C1 segment of cervical spinal cord (tissue), 14 donors: ENCODE results near the gene CMTM6.
A peak's percentile ranks its signal among the peaks of the same experiment; 100 is the strongest.
"Not testable (repeated sequence)": the region's sequence is repeated elsewhere in the genome, so short reads cannot be mapped to it uniquely, and the experiment has no call there.

Experiments
- DNase-seq, 14 donors: peaks; one replicate each; lab custom pipeline; 2025; lab: John Stamatoyannopoulos, UW

The CMTM6 gene

GRCh38 chr3:32502118-32502945, at the start of gene CMTM6:
CMTM6 (minus strand) TSS chr3:32502852; CDS start chr3:32502745, 107 bp downstream.
- peak; percentile 31 to 91 (median 82) for DNase-seq

- DNase-seq = no peak
These were observed 49.4 kb upstream of the CMTM6 start for GRCh38 chr3:32552013-32552412.

GRCh38 chr3:32551496-32551895, 48.8 kb upstream of the CMTM6 start:
- DNase-seq = no peak

GRCh38 chr3:32551087-32551486, 48.4 kb upstream of the CMTM6 start:
- DNase-seq = no peak

GRCh38 chr3:32545305-32545704, 42.7 kb upstream of the CMTM6 start:
- DNase-seq = no peak

- DNase-seq = no peak
These were observed 42.2 kb upstream of the CMTM6 start for GRCh38 chr3:32544894-32545293.

GRCh38 chr3:32542807-32543206, 40.2 kb upstream of the CMTM6 start:
- no peak for DNase-seq

- no peak for DNase-seq
These were observed 38.2 kb upstream of the CMTM6 start for GRCh38 chr3:32540899-32541298.

- DNase-seq = no peak
These were observed 29.8 kb upstream of the CMTM6 start for GRCh38 chr3:32532434-32532833.

- no peak for DNase-seq
These were observed 28.5 kb upstream of the CMTM6 start for GRCh38 chr3:32531010-32531647.

- no peak for DNase-seq
These were observed 23.1 kb upstream of the CMTM6 start for GRCh38 chr3:32525720-32526119.

GRCh38 chr3:32522682-32523081, 20.0 kb upstream of the CMTM6 start:
- no peak for DNase-seq

- DNase-seq = not testable (repeated sequence)
These were observed 16.3 kb upstream of the CMTM6 start for GRCh38 chr3:32518921-32519320.

- DNase-seq = not testable (repeated sequence)
These were observed 14.1 kb upstream of the CMTM6 start for GRCh38 chr3:32516751-32517150.

- DNase-seq = no peak
These were observed 8.4 kb upstream of the CMTM6 start for GRCh38 chr3:32511005-32511404.

GRCh38 chr3:32510075-32510724, 7.5 kb upstream of the CMTM6 start:
- DNase-seq = peak in 10 of 14 donors; percentile 9 to 61 (median 34)

- DNase-seq = no peak
These were observed 6.1 kb upstream of the CMTM6 start for GRCh38 chr3:32508711-32509110.

- DNase-seq = no peak
These were observed 3.8 kb upstream of the CMTM6 start for GRCh38 chr3:32506466-32506865.

GRCh38 chr3:32502946-32503286, 264 bp upstream of the CMTM6 start:
- no peak for DNase-seq

- no peak for DNase-seq
These were observed 902 bp downstream of the CMTM6 start for GRCh38 chr3:32501783-32502117.

GRCh38 chr3:32500880-32501782, 1.5 kb downstream of the CMTM6 start:
- no peak for DNase-seq

- no peak for DNase-seq
These were observed 2.4 kb downstream of the CMTM6 start for GRCh38 chr3:32500231-32500630.
